8988T (cell line): ENCODE measurements around the gene SLC38A8.

Experiments used
- DNase-seq: peaks from one replicate; pipeline ENCODE4 v3.0.0; 2011

The SLC38A8 gene

DNA sequence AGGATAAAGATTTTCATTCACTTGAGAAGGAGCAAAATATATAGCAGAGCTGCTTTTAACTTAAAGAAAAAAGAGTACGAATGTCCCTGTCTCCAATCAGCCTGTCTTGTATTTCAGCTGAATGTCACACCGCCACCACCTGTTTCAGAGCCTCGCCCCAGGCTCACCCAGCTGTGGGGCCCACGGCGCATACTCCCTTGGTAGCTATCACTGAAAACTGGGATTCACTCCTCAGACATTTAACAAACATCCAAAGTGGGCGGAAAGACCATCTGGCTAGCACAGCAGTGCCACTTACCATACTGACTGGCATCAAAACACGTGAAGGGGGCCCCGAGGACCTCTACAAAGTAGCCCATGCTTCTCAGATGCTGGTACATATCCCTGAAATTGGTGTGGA is 25.4 kb upstream of the SLC38A8 start:
- DNase-seq: no peak

DNA sequence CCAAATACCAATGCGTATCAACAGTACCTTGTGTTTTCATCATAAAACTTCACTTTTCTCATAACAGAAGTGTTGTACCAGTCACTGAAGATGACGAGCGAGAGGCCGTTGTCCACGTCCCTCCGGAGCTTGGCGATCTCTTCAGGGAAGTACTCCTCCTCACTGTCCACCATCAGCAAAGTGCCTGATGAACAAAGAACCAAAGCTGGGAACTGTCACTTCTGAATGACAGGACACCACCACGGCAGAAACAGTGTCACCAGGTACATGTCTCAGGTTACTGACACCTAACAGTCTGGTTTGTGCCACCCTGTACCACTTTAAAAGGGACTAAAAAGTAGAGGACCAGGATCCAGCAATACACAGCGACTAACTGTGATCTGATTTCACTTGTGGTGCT is 25.0 kb upstream of the SLC38A8 start:
- DNase-seq: no peak

GRCh38 chr16:84065536-84066132 is 23.0 kb upstream of the SLC38A8 start:
- DNase-seq: no peak

DNA sequence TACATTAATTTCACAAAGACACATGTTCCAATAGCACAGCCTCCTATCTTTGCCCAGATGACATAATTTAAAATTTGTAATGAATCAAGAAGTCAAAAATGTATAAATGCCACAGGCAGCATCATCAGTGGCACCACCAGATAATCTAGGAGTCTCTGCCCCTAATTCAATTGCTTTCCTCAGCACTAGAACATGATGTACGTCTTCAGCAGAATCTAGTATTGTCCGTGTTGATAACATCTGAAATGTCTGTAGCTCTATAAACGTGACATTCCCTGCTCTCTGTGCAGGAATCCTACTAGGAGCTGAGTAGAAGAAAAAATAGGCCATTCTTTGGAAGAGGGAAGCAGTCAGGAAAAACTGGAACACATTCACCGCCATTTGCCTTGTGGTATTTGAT is 21.4 kb upstream of the SLC38A8 start:
- DNase-seq: no peak

DNA sequence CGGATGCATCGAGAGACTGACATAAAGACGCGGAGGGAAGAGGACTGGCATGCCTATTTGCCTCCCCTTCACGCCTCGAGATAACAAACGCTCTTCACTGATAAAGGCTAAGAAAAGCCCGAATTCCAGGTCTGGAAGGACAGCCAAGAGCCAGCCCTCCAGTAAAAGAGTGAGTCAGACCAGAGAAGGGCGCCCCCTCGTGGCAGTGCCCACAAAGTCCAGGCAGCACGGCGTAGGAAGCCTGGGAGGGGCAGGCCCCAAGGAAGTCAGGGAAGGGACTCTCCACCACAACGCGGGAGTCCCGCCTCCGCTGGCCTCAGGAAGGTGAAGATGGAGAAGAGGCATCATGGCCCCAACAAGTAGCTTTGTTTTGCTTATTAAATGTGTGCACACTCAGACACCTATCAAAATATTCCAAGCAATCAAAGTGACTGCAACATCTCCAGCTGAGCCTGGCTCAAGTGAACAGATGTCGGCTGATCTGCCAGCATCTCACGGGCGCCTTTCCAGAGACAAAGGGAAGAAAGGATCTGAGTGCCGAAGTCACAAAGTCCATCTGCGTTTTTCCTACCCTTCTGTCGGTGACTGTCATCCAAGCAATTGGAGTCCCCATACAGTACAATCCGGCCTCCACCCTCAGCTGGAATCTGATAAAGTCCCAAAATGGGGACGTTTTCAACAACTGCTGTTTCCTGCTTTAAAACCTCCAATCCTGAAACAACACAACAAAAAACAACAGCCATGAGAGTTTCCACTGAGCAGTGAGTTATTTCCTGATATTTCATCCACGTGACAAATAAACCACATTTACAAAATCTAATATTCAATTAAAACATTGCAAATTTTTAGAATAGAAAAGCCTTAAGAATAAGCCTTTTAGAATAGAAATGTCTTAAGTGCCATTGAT is 20.4 kb upstream of the SLC38A8 start:
- peak; percentile 91 for DNase-seq

GRCh38 chr16:84061236-84061819 is 18.7 kb upstream of the SLC38A8 start:
- DNase-seq: no peak

DNA sequence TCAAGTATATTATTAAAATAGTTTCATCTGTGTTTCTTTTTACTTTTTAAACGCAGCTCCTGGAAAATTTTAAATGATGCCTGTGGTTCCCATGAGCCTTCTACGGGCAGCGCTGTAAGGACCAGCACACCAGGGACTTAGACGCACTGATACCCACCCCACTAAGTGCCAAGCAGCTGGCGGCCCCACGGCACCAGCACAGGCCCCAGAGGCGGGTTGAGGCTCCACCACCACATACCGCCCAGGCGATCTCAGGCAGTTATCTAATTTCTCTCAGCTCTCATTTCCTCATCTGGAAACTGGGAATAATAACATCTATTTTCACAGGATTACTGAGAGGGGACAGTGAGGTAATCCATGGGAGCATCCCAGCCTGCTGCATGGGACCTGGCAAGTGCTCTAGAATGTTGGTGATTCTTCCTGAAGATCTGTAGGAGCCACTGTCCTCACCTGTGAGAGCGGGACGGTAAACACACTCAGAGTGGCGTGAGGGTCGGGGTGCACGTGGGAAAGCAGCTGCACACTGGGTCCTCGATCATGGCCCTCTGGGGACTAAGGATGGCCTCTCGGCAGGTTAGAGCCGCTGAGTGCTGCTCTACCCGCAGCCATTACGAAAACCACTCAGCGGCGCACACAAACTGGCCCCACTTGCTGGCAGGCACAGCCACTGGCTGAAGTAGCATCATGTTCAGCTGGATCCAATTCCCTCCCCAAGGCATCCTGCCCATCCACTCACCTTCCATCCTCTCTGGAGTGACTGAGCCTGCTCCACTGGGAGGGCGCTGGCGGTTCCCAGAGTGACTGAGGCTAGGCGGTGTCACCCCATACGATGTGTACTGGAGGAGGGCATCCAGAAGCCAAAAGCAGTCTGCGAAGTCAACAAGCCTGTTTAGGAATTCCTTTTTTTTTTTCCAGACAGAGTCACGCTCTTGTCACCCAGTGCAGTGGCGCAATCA is 17.6 kb upstream of the SLC38A8 start:
- no peak for DNase-seq

DNA sequence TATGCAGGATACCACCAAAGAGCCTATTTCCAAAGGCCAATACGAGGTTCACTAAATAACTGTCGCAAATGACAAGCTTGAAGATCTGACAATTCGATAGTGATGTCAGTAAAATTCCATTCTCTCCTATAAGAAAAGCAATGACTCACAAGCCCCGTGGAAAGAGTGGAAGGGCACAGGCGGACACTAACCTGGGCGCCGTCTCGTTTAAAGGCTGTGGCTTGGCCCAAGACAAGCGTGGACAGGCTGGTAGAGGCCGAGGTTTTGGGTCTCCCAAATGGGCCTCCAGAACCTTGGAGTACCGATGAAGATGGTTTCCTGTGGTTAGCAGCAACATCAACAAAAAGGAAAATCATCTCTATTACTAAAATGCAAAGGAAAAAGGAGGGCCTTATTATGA is 16.5 kb upstream of the SLC38A8 start:
- no peak for DNase-seq

DNA sequence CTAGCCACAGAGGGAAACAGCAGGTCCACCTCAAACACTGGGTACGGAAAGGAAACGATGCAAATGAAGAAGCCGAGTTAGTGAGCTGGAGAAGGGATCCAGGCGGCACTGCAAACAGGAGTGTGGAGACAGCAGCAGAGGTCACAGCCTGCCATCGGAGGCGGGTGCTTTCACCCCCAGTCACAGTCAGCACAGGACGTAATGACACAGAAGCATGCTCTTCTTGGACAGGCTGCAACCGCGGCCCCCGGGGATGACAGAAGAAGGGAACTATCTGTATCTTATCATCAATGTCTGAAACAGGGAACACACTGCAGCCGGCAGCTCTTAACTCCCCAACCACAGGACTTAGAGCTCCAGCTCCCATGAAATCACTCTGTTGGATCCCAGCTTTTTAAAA is 16.1 kb upstream of the SLC38A8 start:
- no peak for DNase-seq

DNA sequence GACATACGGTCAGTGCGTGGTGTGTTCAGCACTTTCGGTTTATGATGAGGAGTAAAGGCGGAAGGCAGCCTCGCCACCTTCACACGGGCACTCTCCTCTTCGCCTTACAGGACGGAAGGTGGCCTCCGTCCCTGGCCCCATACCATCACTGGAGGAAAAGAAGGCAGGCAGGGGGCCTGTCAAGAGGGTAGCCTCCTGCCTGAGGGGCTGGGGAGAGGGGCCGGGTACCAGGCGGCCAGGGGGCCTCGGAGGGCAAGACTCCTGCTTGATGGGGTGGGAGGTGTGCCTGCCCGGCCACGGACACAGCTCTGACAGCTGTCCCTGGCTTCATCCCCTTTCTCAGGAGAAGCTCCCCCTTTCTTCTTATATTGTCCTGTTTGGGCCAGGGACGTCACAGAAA is 15.6 kb upstream of the SLC38A8 start:
- no peak for DNase-seq

DNA sequence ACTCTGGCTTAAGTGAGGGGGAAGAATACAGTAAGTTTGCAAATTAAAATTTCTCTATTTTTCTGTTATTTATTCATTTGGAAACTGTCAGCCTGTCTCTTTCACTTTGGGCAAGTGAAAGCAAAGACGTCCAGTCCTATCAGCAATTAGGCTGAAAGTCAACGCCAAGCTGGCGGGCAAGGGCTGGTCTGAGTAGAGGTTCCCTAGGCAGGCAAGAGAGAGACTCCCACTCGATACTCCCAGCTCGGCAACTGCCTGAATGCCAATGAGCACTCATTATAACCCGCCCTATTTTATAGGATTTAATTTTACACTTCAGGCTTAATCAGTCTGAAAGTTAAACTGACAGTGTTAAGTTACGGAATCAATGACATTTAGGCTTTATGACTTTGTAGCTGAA is 14.3 kb upstream of the SLC38A8 start:
- DNase-seq: no peak

DNA sequence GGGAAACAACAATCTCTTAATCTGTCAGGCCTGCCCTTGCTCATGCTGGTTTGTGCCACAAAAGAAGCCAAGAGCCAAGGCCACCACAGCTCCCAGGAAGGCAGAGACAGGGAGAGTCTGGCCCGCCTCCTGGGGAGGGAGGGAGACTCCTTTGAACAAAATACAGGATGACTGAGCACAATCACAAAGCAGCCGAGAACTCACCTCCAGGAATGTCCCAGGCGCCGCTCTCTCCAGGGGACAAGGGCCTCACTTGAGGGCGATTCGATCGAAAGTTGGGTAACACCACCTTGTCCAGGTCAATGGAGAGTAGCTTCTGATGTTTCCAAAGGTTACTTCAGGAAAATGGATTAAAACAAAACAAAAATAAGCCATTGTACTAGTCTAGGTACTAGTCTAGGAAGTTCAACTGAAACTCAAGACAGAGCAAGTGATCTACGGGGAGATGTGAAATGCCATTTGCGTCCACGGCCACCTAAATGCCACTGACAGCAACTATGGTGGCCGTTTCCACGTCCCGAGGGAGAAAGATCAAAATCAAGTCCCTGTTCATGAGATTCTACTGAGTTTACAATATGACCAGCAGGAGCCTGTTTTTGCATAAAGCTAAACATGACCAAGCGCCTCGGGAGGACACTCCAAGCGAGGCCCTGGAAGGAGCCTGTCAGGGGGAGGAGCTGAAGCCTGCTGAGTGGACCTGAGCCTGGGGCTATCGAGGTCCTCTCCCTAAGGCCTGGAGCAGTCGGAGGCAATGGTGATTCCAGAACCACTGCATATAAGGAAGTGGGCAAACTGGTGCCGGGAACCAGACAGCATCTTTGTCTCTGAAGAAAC is 13.4 kb upstream of the SLC38A8 start:
- DNase-seq: no peak

DNA sequence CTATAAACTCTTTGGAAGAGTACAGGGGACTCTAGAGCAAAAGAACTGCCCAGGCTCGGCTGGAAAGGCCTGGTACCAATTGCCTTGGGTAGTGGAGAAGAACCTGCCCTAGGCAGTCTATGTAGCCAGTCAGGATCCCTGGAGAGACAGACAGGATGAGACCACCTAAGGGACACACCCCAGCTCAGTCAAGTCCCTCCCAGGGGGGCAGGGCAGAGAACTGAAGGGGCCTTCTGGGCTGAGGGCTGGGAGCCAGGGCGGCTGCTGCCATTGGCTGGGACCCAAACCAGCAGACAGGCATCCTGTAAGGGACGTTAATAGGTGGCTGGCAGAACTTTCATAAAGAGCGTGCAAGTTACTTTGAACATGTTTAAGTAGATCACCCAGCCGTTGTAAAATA is 12.8 kb upstream of the SLC38A8 start:
- no peak for DNase-seq

DNA sequence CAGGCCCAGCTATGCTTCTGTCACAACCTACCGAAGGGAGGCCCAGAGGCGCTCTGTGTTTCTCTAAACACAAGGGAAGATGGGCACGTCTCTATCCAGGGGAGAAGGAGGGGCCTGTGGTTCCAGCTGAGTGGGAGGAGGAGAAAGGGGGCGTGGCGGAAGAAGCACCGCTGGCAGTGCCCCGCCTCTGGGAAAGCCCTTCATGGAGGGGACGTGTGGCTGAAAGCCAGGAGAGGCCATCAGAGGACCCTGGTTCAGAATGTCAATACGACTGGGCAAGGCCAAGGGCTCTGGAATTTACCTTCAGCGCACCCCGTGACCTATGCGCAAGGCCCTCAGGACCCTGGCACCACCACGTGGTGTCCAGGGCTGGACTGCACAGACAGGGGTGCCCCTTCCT is 12.3 kb upstream of the SLC38A8 start:
- no peak for DNase-seq

GRCh38 chr16:84054271-84054670 is 11.7 kb upstream of the SLC38A8 start:
- no peak for DNase-seq

- no peak for DNase-seq
Observed at GRCh38 chr16:84053237-84053636, 10.6 kb upstream of the SLC38A8 start.

DNA sequence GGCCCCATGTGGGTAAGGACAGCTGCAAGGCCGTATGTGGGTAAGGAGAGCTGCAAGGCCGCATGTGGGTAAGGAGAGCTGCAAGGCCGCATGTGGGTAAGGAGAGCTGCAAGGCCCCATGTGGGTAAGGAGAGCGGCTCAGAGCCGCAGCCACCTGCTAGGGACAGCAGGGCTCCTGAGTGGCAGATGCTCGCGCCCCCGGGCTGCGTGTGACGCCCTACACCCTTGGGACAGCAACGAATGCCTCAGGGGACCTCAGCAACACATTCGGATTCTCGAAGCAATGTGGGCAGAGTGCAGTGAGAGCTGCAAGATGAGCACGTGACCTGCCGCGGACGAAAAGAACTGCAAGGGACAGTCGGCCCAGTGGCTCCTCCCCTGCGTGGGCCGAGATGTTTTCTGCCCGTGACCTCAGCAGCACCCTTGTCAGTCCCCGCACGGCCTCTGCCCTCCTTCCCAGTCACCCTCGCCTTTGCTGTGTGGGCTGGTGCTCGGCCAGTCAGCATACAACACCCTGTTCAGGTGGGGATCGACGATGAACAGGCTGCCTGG is 9.6 kb upstream of the SLC38A8 start:
- DNase-seq: no peak

- DNase-seq: no peak
Observed at GRCh38 chr16:84050316-84050715, 7.7 kb upstream of the SLC38A8 start.

GRCh38 chr16:84049403-84050060 is 6.9 kb upstream of the SLC38A8 start:
- DNase-seq: no peak

- DNase-seq: no peak
Observed at GRCh38 chr16:84048871-84049270, 6.3 kb upstream of the SLC38A8 start.

DNA sequence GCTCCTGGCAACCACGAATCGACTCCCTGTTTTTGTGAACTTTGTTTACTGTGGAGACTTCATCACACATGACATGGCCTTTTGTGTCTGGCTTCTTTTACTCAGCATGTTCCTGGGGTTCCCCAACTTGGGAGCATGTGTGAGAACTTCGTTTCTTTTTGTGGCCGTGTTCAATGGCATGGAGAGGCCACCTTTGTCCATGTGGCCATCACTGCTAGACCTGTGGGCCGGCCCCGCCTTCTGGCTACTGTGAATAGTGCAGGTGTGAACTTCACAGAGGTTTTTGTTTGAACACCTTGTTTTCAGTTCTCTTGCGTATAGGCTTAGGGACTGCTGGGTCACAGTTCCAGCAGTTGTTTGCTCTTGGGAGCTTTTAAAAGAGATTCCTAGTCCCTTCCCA is 5.7 kb upstream of the SLC38A8 start:
- DNase-seq: no peak
